ENCODE results near the gene ADAMTS2. TPM values are rescaled to one million over a fixed set of nuclear protein-coding genes. Genes with fewer than 3 reads are reported as not detected.

Gene ADAMTS2
- total and polyA plus RNA-seq, 2 of the 8 experiments (the other 6 are each of a cell fraction or from before 2014, with no cell fraction given), result 6.6 to 7.3 TPM

GRCh38 chr5:179237770-179238627 is 107.3 kb downstream of the ADAMTS2 start (continued):
- TF ChIP-seq E2F6 (IDR thresholded peaks at IDR 0.05), result no peak
- no peak for TF ChIP-seq JUN (IDR thresholded peaks at IDR 0.05; ENCODE audit: low read depth, low read length)
